Cardiac fibroblast (primary cell): Measurements from ENCODE around the gene KRT76.

Experiments
- DNase-seq, 2 donors: peaks; one replicate each; pipeline versions ENCODE4 v3.0.0 to v3.0.0-alpha.2; 2010; ENCODE audit warnings: low read depth in 2 of 2
- H3K4me3 ChIP-seq, 2 donors: replicated peaks in 1 of 2; 1 replicate in 1 of 2; 2 replicates in 1 of 2; pipeline ENCODE4 v1.5.1; 2011; ENCODE audit warnings: low read depth in 2 of 2, low read length in 2 of 2, mild to moderate bottlenecking in 2 of 2, moderate library complexity in 1 of 2
- CTCF ChIP-seq: IDR thresholded peaks from one replicate; pipeline ENCODE4 v1.5.1; 2011; ENCODE audit warnings: low read depth, mild to moderate bottlenecking, low read length, inconsistent platforms

The KRT76 gene

GRCh38 chr12:52821071-52821730 lies 44.1 kb upstream of the KRT76 start:
- no peak for TF ChIP-seq CTCF
- DNase-seq: no peak
- no peak overlapping the region for H3K4me3 ChIP-seq

- no peak for DNase-seq
- H3K4me3 ChIP-seq: no peak overlapping the region
- TF ChIP-seq CTCF: no peak
Measured at GRCh38 chr12:52820521-52820920, 43.4 kb upstream of the KRT76 start.

- H3K4me3 ChIP-seq: no peak overlapping the region
- no peak for TF ChIP-seq CTCF
- peak in 1 of 2 donors; percentile 11 for DNase-seq
Measured at GRCh38 chr12:52819731-52820510, 42.8 kb upstream of the KRT76 start.

- DNase-seq: no peak
- TF ChIP-seq CTCF: no peak
- H3K4me3 ChIP-seq: no peak overlapping the region
Measured at GRCh38 chr12:52818887-52819420, 41.8 kb upstream of the KRT76 start.

- DNase-seq: no peak
- H3K4me3 ChIP-seq: no peak overlapping the region
- no peak for TF ChIP-seq CTCF
Measured at GRCh38 chr12:52818388-52818787, 41.2 kb upstream of the KRT76 start.

GRCh38 chr12:52817699-52818238 lies 40.6 kb upstream of the KRT76 start:
- H3K4me3 ChIP-seq: no peak overlapping the region
- DNase-seq: no peak
- TF ChIP-seq CTCF: no peak
